ENCODE measurements around the gene PTPDC1. TPM values are rescaled to one million over a fixed set of nuclear protein-coding genes. Genes with fewer than 3 reads are reported as not detected.

Gene PTPDC1
- polyA plus RNA-seq = 1 to 10 TPM; 2.1 to 4.4 (median 3.6) TPM

GRCh38 chr9:94084314-94084713 lies at the start of gene PTPDC1:
Gene PTPDC1 (plus strand): TSS chr9:94084464. CDS start chr9:94084531, 67 bp downstream.
- WGBS, 3 donors = 79 to 87% (median 84%) methylated on average over 14 of the region's 14 CpGs
- H3K27ac ChIP-seq (ENCODE audit: low read depth, low read length) = no peak within 1 kb of the TSS

- H3K27ac ChIP-seq (ENCODE audit: low read depth, low read length) = no peak overlapping the region
Observed at GRCh38 chr9:94034511-94034910, 49.8 kb upstream of the PTPDC1 start.

GRCh38 chr9:94039786-94040185 lies 44.5 kb upstream of the PTPDC1 start:
- H3K27ac ChIP-seq (ENCODE audit: low read depth, low read length) = no peak overlapping the region

GRCh38 chr9:94042516-94043360 lies 41.5 kb upstream of the PTPDC1 start:
- H3K27ac ChIP-seq (ENCODE audit: low read depth, low read length) = no peak overlapping the region
- 74 to 89% (median 81%) methylated on average over 5 of the region's 5 CpGs for WGBS, 3 donors

- H3K27ac ChIP-seq (ENCODE audit: low read depth, low read length) = no peak overlapping the region
Observed at GRCh38 chr9:94054716-94055115, 29.5 kb upstream of the PTPDC1 start.

GRCh38 chr9:94056442-94056974 lies 27.8 kb upstream of the PTPDC1 start:
- 29 to 43% (median 33%) methylated on average over 3 of the region's 3 CpGs for WGBS, 3 donors
- no peak overlapping the region for H3K27ac ChIP-seq (ENCODE audit: low read depth, low read length)

More at GRCh38 chr9:94054716-94055115, 29.5 kb upstream of the PTPDC1 start:
- WGBS, 3 donors = 91 to 92% (median 91%) methylated on average over 2 of the region's 2 CpGs

- 78 to 100% (median 97%) methylated on average over 1 of the region's 1 CpG for WGBS, 3 donors
- no peak overlapping the region for H3K27ac ChIP-seq (ENCODE audit: low read depth, low read length)
Observed at GRCh38 chr9:94057918-94058317, 26.3 kb upstream of the PTPDC1 start.

- no peak overlapping the region for H3K27ac ChIP-seq (ENCODE audit: low read depth, low read length)
- WGBS, 3 donors = 95 to 100% (median 99%) methylated on average over 3 of the region's 3 CpGs
Observed at GRCh38 chr9:94061864-94062263, 22.4 kb upstream of the PTPDC1 start.

- no peak overlapping the region for H3K27ac ChIP-seq (ENCODE audit: low read depth, low read length)
- WGBS, 3 donors = 0 to 9% (median 6%) methylated on average over 2 of the region's 2 CpGs
Observed at GRCh38 chr9:94065535-94065961, 18.7 kb upstream of the PTPDC1 start.

- 86 to 92% (median 91%) methylated on average over 2 of the region's 2 CpGs for WGBS, 3 donors
- H3K27ac ChIP-seq (ENCODE audit: low read depth, low read length) = no peak overlapping the region
Observed at GRCh38 chr9:94068257-94068656, 16.0 kb upstream of the PTPDC1 start.

- WGBS, 3 donors = 56 to 100% (median 97%) methylated on average over 1 of the region's 1 CpG
- no peak overlapping the region for H3K27ac ChIP-seq (ENCODE audit: low read depth, low read length)
Observed at GRCh38 chr9:94076557-94076956, 7.7 kb upstream of the PTPDC1 start.

GRCh38 chr9:94078086-94078485 lies 6.2 kb upstream of the PTPDC1 start:
- WGBS, 3 donors = 72 to 98% (median 98%) methylated on average over 2 of the region's 2 CpGs
- no peak overlapping the region for H3K27ac ChIP-seq (ENCODE audit: low read depth, low read length)

GRCh38 chr9:94079236-94079635 lies 5.0 kb upstream of the PTPDC1 start:
- 90 to 93% (median 93%) methylated on average over 2 of the region's 2 CpGs for WGBS, 3 donors

GRCh38 chr9:94080249-94080648 lies 4.0 kb upstream of the PTPDC1 start:
- 93 to 100% (median 96%) methylated on average over 2 of the region's 2 CpGs for WGBS, 3 donors
- no peak overlapping the region for H3K27ac ChIP-seq (ENCODE audit: low read depth, low read length)

More at GRCh38 chr9:94079236-94079635, 5.0 kb upstream of the PTPDC1 start:
- H3K27ac ChIP-seq (ENCODE audit: low read depth, low read length) = no peak overlapping the region

GRCh38 chr9:94081435-94081834 lies 2.8 kb upstream of the PTPDC1 start:
- H3K27ac ChIP-seq (ENCODE audit: low read depth, low read length) = no peak overlapping the region
- 90 to 97% (median 96%) methylated on average over 4 of the region's 4 CpGs for WGBS, 3 donors

GRCh38 chr9:94081864-94082463 lies 2.3 kb upstream of the PTPDC1 start:
- no peak overlapping the region for H3K27ac ChIP-seq (ENCODE audit: low read depth, low read length)
- 86 to 91% (median 87%) methylated on average over 8 of the region's 8 CpGs for WGBS, 3 donors

- WGBS, 3 donors = 75 to 90% (median 87%) methylated on average over 3 of the region's 3 CpGs
- no peak overlapping the region for H3K27ac ChIP-seq (ENCODE audit: low read depth, low read length)
Observed at GRCh38 chr9:94082553-94082952, 1.7 kb upstream of the PTPDC1 start.

GRCh38 chr9:94082956-94083355 lies 1.3 kb upstream of the PTPDC1 start:
- H3K27ac ChIP-seq (ENCODE audit: low read depth, low read length) = no peak overlapping the region
- 68 to 80% (median 75%) methylated on average over 1 of the region's 1 CpG for WGBS, 3 donors

GRCh38 chr9:94083384-94083783 lies 880 bp upstream of the PTPDC1 start:
- no peak overlapping the region for H3K27ac ChIP-seq (ENCODE audit: low read depth, low read length)
- 57 to 83% (median 71%) methylated on average over 6 of the region's 6 CpGs for WGBS, 3 donors

Data from adipose tissue (tissue), 3 donors.